HG03558 (cell line): ENCODE measurements around the gene PLCH1.

Source experiments
- ATAC-seq: cut with Tn5 transposase; IDR thresholded peaks from one replicate; pipeline ENCODE4 v1.9.1; 2021; ENCODE audit warnings: moderate number of reproducible peaks; ENCODE audit not compliant: unreplicated experiment; ENCODE audit errors: extremely low read depth

PLCH1 gene

DNA sequence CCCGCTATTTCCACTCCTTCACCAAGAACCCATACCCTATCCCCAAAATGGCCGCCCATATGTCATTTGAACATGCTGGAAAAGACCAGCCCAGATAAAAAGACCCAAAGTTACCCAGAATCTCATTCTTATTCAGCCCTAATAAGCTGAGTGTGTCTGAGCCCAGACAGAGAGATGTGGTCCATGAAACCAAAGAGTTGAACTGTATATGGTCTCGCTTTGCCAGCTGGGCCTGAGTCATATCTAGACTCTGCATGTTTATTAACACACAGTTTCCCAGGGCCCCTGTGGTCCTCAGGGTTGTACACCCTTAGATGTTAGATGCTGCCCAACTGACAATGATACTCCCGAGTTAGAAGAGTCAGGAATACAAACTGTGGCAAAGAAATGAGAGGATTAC lies 249.5 kb downstream of the PLCH1 start:
- peak; percentile 72 for ATAC-seq

DNA sequence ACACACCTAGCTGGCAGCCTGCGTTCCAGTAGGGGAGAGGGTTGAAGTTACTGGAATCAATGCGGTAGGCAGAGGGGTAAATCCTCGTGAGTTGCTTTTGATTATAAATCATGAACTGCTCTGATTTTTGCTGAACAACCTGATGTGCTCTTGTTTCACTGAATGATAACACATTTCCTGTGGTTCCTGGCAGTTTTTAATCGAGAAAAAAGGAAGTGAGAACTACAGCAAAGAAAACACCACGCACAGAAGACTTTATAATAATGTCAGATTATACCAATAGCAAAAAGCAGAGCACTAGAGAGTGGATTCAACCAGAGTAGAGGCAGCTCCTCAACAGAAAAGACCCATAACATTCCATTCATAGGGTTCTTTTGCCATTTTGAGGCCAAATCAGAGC lies 250.5 kb downstream of the PLCH1 start:
- ATAC-seq, result no peak

DNA sequence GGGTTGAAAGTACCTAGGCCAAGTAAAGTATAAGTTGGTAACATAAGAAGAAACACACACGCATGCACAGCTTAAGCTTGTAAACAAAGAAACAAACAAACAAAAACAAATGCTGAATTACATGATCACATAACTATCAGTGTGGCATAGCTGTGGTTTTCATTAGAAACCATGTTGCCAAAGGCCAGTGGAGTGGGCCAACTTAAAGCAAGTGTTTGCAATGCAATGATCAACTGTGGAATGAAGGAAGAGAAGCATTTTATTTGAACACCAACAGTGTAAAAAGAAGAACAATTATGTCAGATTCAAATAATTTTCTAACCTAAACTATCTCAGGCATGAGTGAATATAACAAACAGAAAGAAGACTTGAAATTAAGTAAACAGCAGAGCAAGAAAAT lies 252.0 kb downstream of the PLCH1 start:
- no peak for ATAC-seq

DNA sequence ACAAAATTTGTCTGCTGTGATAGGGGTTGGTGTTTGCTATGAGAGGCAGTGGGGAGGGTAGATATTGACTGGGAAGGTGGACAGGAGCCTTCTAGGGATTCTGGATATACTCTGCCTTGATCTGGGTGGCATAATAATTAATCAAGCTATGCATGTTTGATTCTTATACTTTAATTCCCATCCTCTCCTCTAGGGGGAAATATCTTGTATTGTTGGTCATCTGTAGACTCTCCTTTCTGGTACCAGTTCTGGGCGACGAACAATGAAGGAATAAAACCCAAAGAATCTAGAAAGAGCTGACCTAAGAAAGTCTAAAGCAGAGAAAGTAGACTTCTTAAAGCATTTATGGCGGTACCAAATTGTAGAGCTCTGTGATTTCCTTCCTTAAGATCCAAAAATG lies 253.2 kb downstream of the PLCH1 start:
- no peak for ATAC-seq

DNA sequence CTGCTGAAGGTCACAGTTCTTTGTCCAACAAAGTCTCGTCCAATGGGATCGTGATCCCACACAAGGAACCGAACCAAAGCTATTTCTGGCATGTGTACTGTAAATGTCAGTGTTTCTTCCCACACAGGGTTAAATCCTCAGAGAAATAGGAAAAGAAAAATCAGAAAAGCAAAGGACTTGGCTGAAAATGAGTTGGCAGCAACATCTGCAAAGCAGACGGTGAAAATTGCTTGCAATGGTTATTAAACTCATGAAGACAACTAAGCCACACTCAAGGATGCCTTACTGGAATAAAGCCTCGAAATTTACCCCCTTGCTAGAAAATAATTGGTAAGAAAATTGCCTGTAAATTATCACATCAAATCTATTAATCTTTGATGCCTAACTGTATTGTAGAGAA lies 256.2 kb downstream of the PLCH1 start:
- no peak for ATAC-seq

GRCh38 chr3:155485897-155486296 lies 259.0 kb downstream of the PLCH1 start:
- no peak for ATAC-seq

DNA sequence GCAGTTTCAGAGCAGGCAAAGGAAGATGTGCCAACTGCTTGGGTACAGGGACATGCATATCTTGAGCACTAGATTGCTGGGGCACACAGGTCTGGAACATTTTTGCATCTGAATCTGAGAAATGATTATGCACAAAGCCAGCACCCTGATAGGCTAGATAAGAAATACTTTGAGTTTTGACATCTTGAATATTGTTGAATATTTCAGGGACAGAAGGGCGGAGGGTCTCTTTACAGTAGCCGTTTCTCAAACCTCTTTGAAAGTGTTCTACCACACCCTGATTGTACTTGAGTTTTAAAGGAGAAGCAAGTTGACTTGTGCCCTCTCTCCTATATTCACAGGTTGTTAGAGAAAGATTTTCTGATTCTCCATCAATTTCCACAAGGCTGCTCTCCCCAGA lies 263.3 kb downstream of the PLCH1 start:
- no peak for ATAC-seq

GRCh38 chr3:155481089-155481488 lies 263.8 kb downstream of the PLCH1 start:
- ATAC-seq, result no peak

DNA sequence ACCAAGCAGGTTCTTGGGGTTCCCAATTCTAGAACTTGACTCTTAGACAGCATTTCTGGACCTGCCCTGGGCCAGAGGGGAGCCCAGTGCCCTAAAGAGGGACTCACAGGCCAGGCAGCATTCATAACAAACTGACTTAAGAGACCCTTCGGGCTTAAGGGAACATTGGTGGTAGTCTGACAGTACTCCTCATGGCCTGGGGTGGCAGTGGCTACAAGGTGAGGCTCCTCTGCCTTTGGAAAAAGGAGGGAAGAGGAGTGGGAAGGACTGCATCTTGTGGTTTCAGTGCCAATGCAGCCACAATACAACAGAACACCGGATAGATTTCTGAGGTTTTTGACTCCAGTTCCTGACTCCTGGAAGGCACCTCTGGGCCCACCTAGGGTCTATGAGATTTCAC lies 279.2 kb downstream of the PLCH1 start:
- ATAC-seq, result no peak

DNA sequence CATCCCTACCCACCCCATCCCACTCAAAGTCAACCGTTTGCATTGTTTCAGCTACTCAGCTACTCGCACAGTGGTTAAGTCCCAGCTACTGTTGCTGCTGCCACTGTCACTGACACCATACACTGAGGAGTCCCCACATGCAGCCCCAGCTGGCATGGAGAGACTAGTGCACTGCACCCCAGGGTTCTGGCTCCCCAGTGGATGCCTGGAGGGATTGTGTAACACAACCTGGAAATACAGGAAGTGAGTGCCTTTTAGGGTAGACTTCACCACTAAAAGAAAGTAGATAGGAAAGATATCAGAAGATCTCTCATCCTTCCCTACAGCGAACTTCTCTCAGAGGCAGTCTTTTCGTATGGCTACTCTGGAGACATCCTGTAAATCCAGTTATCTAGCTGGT lies 282.2 kb downstream of the PLCH1 start:
- ATAC-seq, result no peak

DNA sequence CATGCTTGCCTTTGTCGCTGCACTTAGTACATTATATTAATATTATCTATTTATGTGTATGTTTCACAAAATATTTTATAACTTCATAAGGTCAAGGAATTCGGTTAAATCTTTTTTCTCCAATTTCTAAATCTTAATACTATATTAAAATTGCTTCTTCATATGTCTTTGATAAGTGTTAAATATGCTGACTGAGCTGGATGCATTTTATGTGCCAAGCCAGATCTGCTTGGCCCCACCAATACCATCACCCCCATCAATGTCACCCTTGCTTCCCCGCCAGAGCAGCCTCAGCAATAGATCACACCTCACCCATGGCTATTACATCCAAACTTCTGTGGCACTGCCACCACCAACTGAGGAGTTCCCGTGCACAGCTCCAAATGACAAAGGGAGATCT lies 287.3 kb downstream of the PLCH1 start:
- no peak for ATAC-seq

DNA sequence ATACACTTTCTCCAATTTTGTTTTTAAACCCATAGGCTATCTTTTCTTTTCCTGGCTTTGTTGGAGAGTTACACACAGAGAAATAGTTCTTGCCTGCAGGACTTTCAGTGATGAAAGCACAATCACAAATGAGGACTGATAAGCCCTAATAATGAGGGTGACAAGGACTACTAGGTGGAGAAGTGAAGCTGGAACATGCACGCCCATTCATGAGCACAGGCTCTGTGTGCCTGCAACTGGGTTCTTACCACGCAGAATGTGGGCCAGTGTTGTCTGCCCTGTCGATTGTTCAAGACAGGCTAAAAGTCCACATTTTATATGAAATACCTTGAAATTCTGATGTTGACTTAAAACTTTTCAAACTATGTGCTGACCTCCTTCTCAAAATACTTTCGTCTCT lies 289.1 kb downstream of the PLCH1 start:
- ATAC-seq, result no peak

DNA sequence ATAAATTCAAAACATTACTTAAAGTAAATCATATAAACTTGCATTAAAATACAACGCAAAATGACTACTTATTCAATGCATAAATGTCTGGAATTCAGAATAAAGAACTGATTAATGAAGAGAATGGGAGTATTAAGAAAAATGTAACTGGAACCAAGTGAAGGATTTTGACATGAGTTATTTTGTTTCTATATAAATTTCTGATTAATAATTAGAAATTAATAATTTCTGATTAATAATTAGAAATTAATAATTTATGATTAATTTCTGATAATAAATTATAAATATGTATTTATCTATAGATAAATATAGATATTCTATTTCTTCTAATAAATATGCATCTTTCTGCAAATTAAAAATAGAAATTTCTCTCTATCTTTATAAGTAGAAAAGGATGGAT lies 291.4 kb downstream of the PLCH1 start:
- no peak for ATAC-seq

DNA sequence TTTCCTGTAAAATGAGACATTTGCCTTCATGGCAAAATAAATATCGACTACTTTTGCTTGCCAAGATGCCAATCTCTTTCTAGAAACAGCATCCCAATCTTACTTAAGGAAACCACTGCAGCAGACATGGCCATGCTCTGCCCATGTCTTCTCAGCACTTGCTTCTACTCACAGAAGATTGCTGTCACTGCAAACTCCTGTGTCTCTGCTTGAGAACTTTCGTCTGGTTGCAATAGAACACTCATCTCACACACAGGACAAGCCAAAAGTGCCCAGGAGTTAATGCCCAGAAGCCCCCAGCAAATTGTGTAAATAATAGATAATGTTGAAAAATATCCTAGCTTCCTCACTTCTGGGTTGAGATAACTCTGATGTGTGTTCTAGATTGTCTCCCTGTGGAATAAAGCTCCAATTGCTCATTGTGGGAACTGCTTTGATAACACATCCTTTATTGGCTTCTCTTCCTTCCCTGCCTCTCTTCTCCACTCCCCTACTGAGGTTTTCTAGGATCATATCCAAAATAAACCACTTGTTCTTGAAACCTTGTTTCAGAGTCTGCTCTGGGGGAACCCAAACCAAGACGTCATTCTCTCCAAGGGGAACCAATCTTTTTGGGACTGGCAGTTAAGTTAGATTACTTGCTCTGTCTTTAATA lies 295.1 kb downstream of the PLCH1 start:
- ATAC-seq, result no peak

- no peak for ATAC-seq
Measured at GRCh38 chr3:155448531-155448930, 296.3 kb downstream of the PLCH1 start.

DNA sequence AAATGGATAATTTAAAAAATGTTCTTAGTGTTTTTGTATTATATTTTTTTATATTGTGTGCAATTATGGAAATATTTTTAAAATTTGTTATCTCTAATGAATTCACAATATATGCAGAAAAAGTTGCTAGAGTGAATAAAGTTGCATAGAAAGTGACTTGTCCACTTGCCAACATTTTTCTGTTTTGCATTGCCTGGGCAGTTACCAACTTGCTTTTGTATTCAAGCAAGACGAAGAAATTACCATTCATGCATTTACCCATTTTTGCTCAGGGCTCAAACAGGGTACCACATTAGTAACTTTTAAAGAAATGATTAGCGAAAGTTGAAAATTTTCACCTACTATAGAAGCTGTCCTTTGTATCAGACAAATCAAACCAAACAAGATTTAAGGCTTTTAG lies 298.5 kb downstream of the PLCH1 start:
- no peak for ATAC-seq

GRCh38 chr3:155444771-155445170 lies 300.1 kb downstream of the PLCH1 start:
- ATAC-seq, result no peak

DNA sequence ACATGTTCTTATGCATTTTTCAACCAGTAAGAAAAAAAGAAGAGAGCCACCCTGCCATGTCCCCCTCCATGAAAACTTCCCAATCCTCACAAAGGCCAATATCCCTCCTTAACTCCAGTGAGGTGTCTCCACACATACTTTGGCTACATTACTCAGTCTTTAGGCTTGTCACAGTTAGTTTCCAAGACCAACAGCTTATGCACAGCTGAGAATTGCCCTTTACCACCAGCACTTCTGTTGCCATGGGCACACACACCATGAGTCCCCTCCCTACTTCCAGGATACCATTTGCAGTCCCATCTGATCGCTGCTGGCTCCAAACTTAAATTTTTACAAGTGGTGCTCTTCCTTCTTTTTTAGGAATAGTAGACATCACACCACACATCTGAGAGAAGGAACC lies 301.1 kb downstream of the PLCH1 start:
- no peak for ATAC-seq

DNA sequence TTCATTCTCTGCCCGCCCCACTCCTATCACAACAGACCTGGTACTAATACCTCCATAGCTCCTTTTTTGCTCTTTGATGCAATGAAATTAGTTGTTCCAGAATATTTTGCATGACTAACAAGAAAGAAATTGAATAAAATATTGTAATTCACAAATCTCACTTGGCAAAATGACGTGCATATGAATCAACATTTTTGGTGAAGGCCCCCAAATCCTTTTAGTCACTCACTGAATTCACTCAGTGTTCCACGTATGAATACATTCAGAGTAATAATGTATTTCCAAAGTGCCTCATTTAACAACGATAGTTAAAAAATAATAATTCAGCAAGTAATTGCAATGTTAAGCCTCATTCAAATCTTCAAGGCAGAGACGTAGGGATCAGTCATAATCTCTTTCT lies 302.8 kb downstream of the PLCH1 start:
- no peak for ATAC-seq

DNA sequence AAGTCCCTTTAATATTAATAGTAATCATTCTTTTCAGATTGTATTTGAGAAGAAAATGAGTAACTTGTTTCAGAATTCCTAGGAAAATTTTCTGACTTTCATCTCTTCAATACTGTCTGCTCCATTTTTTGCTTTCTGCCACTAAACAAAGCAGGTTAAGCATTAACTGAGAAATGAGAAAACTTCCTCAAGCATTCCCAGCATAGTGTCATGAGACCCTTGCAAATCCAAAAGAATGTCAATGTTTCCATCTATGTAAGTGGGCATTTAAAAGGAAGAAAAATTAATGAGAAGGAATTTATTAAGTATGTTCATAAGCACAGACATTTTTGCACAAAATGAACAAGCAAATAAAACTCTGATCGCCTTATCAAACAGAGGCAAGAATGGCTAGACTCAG lies 303.4 kb downstream of the PLCH1 start:
- no peak for ATAC-seq

DNA sequence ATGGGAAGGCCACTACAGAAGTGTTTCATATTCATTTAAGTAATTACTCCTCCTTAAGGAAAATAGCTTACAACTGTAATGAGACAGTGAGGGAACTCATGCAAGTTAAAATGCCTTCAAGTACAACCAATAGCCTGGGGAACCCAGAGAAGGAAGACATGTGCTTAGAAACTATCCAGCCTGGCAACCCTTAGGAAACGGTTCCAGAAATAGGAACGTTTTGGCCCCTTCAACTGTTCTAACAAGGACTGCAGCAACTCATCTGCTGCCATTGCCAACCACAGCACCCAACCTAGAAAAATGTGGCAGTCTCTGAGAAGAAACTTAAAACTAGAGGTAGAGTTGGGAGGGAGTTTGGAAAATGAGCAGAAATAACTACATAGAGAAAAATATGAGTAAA lies 303.8 kb downstream of the PLCH1 start:
- ATAC-seq, result no peak

GRCh38 chr3:155435821-155436220 lies 309.1 kb downstream of the PLCH1 start:
- no peak for ATAC-seq
